CD14-positive monocyte (primary cell): ENCODE results near the gene R3HCC1L. TPM values are rescaled to one million over a fixed set of nuclear protein-coding genes. Genes with fewer than 3 reads are reported as not detected.

ENCODE experiments used
- DNase-seq, 3 donors: peaks; one replicate each; pipeline ENCODE4 v3.0.0-alpha.2; 2011 to 2022
- H2AFZ ChIP-seq: 2 replicates; pipeline ENCODE4 v1.6.0; 2012; ENCODE audit warnings: mild to moderate bottlenecking, low read depth, low read length, inconsistent platforms; ENCODE audit not compliant: insufficient read depth, poor library complexity, severe bottlenecking
- H3K27ac ChIP-seq, 2 donors: 1 replicate in 1 of 2; 2 replicates in 1 of 2; pipeline ENCODE4 v1.5.1; 2012 to 2013; ENCODE audit warnings: low read length in 2 of 2, control low read depth in 1 of 2, inconsistent platforms in 1 of 2, low read depth in 1 of 2, mild to moderate bottlenecking in 1 of 2
- H3K27me3 ChIP-seq, 2 donors: one replicate each; pipeline versions ENCODE4 v1.6.0 to v1.6.1; 2011 to 2013; ENCODE audit warnings: low read length in 2 of 2; ENCODE audit not compliant: control insufficient read depth in 2 of 2, insufficient read depth in 2 of 2
- H3K36me3 ChIP-seq, 2 donors: replicated peaks in 1 of 2; 1 replicate in 1 of 2; 2 replicates in 1 of 2; pipeline versions ENCODE4 v1.5.1 to v1.6.1; 2012 to 2013; ENCODE audit warnings: low read length in 2 of 2, control low read depth in 1 of 2, inconsistent platforms in 1 of 2, mild to moderate bottlenecking in 1 of 2; ENCODE audit not compliant: insufficient read depth in 2 of 2, control insufficient read depth in 1 of 2
- H3K4me1 ChIP-seq, 2 donors: 1 replicate in 1 of 2; 2 replicates in 1 of 2; pipeline versions ENCODE4 v1.5.1 to v1.6.1; 2012 to 2013; ENCODE audit warnings: low read length in 2 of 2, control low read depth in 1 of 2, inconsistent platforms in 1 of 2, mild to moderate bottlenecking in 1 of 2, moderate library complexity in 1 of 2; ENCODE audit not compliant: insufficient read depth in 2 of 2, control insufficient read depth in 1 of 2
- H3K4me2 ChIP-seq: replicated peaks from 2 replicates; pipeline ENCODE3; 2012; ENCODE audit warnings: low read length, moderate library complexity, mild to moderate bottlenecking; ENCODE audit not compliant: poor library complexity, severe bottlenecking; ENCODE audit errors: extremely low read depth
- H3K4me3 ChIP-seq, 3 experiments: fragments of 200-600 bp in 1 of 3; sonication (generic) in 1 of 3; replicated peaks in 1 of 3; 1 replicate in 2 of 3; 2 replicates in 1 of 3; pipeline ENCODE4 v1.5.1; 2011 to 2013; ENCODE audit warnings: low read length in 3 of 3, mild to moderate bottlenecking in 3 of 3, control low read depth in 2 of 3, low read depth in 2 of 3, inconsistent platforms in 1 of 3, moderate library complexity in 1 of 3
- H3K79me2 ChIP-seq: 2 replicates; pipeline ENCODE4 v1.6.0; 2012; ENCODE audit warnings: mild to moderate bottlenecking, control low read depth, inconsistent platforms, low read length, moderate library complexity; ENCODE audit not compliant: insufficient read depth
- H3K9ac ChIP-seq: 2 replicates; pipeline ENCODE4 v1.6.0; 2017; ENCODE audit warnings: low read length, mild to moderate bottlenecking; ENCODE audit not compliant: insufficient read depth, poor library complexity, severe bottlenecking
- H3K9me3 ChIP-seq, 2 donors: replicated peaks in 1 of 2; 1 replicate in 1 of 2; 2 replicates in 1 of 2; pipeline versions ENCODE4 v1.5.1 to v1.6.1; 2012 to 2013; ENCODE audit warnings: low read length in 2 of 2, control low read depth in 1 of 2; ENCODE audit not compliant: control insufficient read depth in 1 of 2, insufficient read depth in 1 of 2
- H4K20me1 ChIP-seq: 2 replicates; pipeline ENCODE4 v1.6.0; 2012; ENCODE audit warnings: mild to moderate bottlenecking, low read length, control low read depth, moderate library complexity; ENCODE audit not compliant: insufficient read depth
- H3K27ac Mint-ChIP-seq, 7 donors: one replicate each; pipeline ENCODE4 v1.8.0; 2020; ENCODE audit warnings: mild to moderate bottlenecking in 7 of 7, mixed read lengths in 7 of 7, moderate library complexity in 6 of 7, inconsistent platforms in 2 of 7
- H3K27me3 Mint-ChIP-seq, 3 donors: one replicate each; pipeline ENCODE4 v1.8.0; 2021 to 2022; ENCODE audit warnings: low read depth in 3 of 3, mild to moderate bottlenecking in 3 of 3, mixed read lengths in 3 of 3, moderate library complexity in 3 of 3, inconsistent platforms in 1 of 3
- H3K36me3 Mint-ChIP-seq, 2 donors: one replicate each; pipeline ENCODE4 v1.8.0; 2020; ENCODE audit warnings: mixed read lengths in 2 of 2, inconsistent platforms in 1 of 2, mild to moderate bottlenecking in 1 of 2
- H3K4me1 Mint-ChIP-seq: one replicate; pipeline ENCODE4 v1.8.0; 2020; ENCODE audit warnings: mild to moderate bottlenecking, mixed read lengths
- H3K4me3 Mint-ChIP-seq, 2 donors: one replicate each; pipeline ENCODE4 v1.8.0; 2020; ENCODE audit warnings: mild to moderate bottlenecking in 2 of 2, mixed read lengths in 2 of 2, moderate library complexity in 1 of 2
- H3K9me3 Mint-ChIP-seq, 7 donors: one replicate each; pipeline ENCODE4 v1.8.0; 2020 to 2022; ENCODE audit warnings: mixed read lengths in 7 of 7, mild to moderate bottlenecking in 6 of 7, moderate library complexity in 6 of 7, inconsistent platforms in 2 of 7
- WGBS: methylation state at CpG from one replicate; pipeline ENCODE4 v1.1.5; 2013; ENCODE audit warnings: missing lambda C conversion rate; ENCODE audit not compliant: insufficient coverage; 5-methylcytosine and 5-hydroxymethylcytosine counted together
- intact Hi-C, 2 donors: fragments of 100-400 bp; cut with micrococcal nuclease; formaldehyde crosslinking; loops; one replicate each; pipeline versions ENCODE4 v1.15.0 to v1.15.1; 2023
- polyA plus RNA-seq, 3 donors: library from polyadenylated mRNA; depleted of rRNA in 1 of 3; unstranded in 2 of 3; stranded (reverse) in 1 of 3; fragments of 300-500 nt in 2 of 3; fragments of >200 nt in 1 of 3; fragmentation: Illumina TruSeq in 2 of 3; gene quantifications; 1 replicate in 2 of 3; 2 replicates in 1 of 3; pipeline ENCODE4 v1.2.3, GENCODE V29; 2012 to 2021
- TF ChIP-seq, protein P1 (sequence below): fragments of 200-600 bp; IDR thresholded peaks from one replicate; pipeline ENCODE4 v1.8.0; 2022; ENCODE audit warnings: antibody characterized with exemption, mild to moderate bottlenecking

Gene R3HCC1L
- polyA plus RNA-seq, 3 donors, result 2.6 to 13.8 (median 2.7) TPM

DNA sequence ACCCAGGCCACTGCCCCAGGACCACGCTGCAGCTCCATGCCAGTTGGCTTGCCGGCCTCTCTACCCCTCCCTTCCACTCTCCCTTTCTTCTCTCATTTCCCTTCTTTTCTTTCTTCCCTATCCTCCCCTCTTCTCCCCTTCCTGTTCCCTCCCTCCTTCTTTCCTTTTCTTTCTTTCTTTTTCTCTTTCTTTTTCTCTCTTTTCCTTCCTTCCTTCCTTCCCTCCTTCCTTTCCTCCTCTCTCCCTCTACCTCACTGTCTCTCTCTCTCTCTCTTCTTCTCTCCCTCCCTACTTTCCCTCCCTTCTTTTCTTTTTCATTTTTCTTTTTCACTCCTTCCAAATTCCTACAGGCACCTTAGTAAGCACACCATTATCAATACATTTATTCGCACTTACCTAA, 30.3 kb upstream of the R3HCC1L start:
- H4K20me1 ChIP-seq, result no peaks in the 10 kb centered on the region
- peaks cover 12 to 30% (median 17%) of the 10 kb centered on the region in 3 donors for H3K27me3 Mint-ChIP-seq
- H3K27ac Mint-ChIP-seq, result no peak overlapping the region
- no peak overlapping the region for H3K4me3 ChIP-seq
- no peak overlapping the region for H3K4me2 ChIP-seq
- no peaks in the 10 kb centered on the region for H3K79me2 ChIP-seq
- H3K36me3 ChIP-seq, result no peaks in the 10 kb centered on the region
- TF ChIP-seq, protein P1, sequence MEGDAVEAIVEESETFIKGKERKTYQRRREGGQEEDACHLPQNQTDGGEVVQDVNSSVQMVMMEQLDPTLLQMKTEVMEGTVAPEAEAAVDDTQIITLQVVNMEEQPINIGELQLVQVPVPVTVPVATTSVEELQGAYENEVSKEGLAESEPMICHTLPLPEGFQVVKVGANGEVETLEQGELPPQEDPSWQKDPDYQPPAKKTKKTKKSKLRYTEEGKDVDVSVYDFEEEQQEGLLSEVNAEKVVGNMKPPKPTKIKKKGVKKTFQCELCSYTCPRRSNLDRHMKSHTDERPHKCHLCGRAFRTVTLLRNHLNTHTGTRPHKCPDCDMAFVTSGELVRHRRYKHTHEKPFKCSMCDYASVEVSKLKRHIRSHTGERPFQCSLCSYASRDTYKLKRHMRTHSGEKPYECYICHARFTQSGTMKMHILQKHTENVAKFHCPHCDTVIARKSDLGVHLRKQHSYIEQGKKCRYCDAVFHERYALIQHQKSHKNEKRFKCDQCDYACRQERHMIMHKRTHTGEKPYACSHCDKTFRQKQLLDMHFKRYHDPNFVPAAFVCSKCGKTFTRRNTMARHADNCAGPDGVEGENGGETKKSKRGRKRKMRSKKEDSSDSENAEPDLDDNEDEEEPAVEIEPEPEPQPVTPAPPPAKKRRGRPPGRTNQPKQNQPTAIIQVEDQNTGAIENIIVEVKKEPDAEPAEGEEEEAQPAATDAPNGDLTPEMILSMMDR, result no peak
- no peak overlapping the region for H3K27ac ChIP-seq
- H3K4me3 Mint-ChIP-seq, result no peak overlapping the region
- no peak overlapping the region for H2AFZ ChIP-seq
- WGBS, result 89% methylated on average over 3 of the region's 3 CpGs
- no peak for DNase-seq
- no peaks in the 10 kb centered on the region for H3K4me1 Mint-ChIP-seq
- peaks cover 0 to 2% (median 0%) of the 10 kb centered on the region in 7 donors for H3K9me3 Mint-ChIP-seq
- H3K27me3 ChIP-seq, result peaks cover 17 to 26% of the 10 kb centered on the region in 2 donors
- no peak overlapping the region for H3K9ac ChIP-seq
- H3K9me3 ChIP-seq, result no peaks in the 10 kb centered on the region
- no peaks in the 10 kb centered on the region for H3K36me3 Mint-ChIP-seq
- H3K4me1 ChIP-seq, result no peaks in the 10 kb centered on the region
- intact Hi-C loops, result no loop called here

DNA sequence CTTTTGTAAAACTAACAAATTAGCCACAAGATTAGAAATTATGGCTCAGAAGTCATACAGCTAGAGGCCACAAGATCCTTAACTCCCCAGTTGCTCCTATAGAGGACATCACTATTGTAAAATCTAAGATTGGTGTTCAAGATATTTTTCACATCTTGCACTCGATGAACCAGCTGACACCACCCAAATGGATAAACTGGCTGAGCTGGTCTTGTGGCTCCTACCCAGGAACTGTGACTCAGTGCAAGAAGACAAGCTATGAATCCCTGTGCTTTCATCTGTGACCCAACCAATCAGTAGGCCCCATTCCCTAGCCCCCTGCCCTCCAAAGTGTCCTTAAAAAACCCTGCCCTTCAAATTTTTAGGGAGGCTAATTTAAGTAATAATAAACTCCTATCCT, 27.9 kb upstream of the R3HCC1L start:
- Histone ChIP-seq H2AFZ (no peak overlapping the region), H3K27ac (no peak overlapping the region), H3K4me3 (no peak overlapping the region), H3K27me3 (peaks cover 18 to 35% of the 10 kb centered on the region in 2 donors), H4K20me1 (no peaks in the 10 kb centered on the region), H3K9ac (no peak overlapping the region), H3K4me1 (no peaks in the 10 kb centered on the region), H3K36me3 (no peaks in the 10 kb centered on the region), H3K4me2 (no peak overlapping the region), H3K9me3 (no peaks in the 10 kb centered on the region), H3K79me2 (no peaks in the 10 kb centered on the region)
- Mint-ChIP-seq H3K36me3 (no peaks in the 10 kb centered on the region), H3K27ac (no peak overlapping the region), H3K27me3 (peaks cover 21 to 49% (median 22%) of the 10 kb centered on the region in 3 donors), H3K9me3 (peaks cover 0 to 2% (median 0%) of the 10 kb centered on the region in 7 donors), H3K4me3 (no peak overlapping the region), H3K4me1 (no peaks in the 10 kb centered on the region)
- TF ChIP-seq, protein P1, result no peak
- WGBS, result no CpG with 5 or more reads among the region's 1 CpG
- no peak for DNase-seq
- intact Hi-C loops, result no loop called here
